Thyroid gland (tissue), 4 donors: ENCODE data around the gene A4GALT. TPM values are rescaled to one million over a fixed set of nuclear protein-coding genes. Genes with fewer than 3 reads are reported as not detected.

ENCODE experiments used
- DNase-seq, 2 donors: peaks; one replicate each; pipeline ENCODE4 v3.0.0-alpha.2; 2019
- H3K27ac ChIP-seq, 3 donors: fragments of 200-600 bp; sonication (generic); 1 replicate in 2 of 3; 2 replicates in 1 of 3; pipeline ENCODE4 v1.5.1; 2016 to 2019; ENCODE audit warnings: mild to moderate bottlenecking in 1 of 3, moderate library complexity in 1 of 3
- H3K27me3 ChIP-seq: fragments of 200-600 bp; sonication (generic); one replicate; pipeline ENCODE4 v1.5.1; 2019
- H3K36me3 ChIP-seq, 2 donors: fragments of 200-600 bp; sonication (generic); one replicate each; pipeline ENCODE4 v1.5.1; 2016 to 2019
- H3K4me1 ChIP-seq, 2 donors: fragments of 200-600 bp; sonication (generic); one replicate each; pipeline ENCODE4 v1.5.1; 2017 to 2019
- H3K4me3 ChIP-seq, 3 donors: fragments of 200-600 bp; sonication (generic); replicated peaks in 1 of 3; 1 replicate in 2 of 3; 2 replicates in 1 of 3; pipeline ENCODE4 v1.5.1; 2016; ENCODE audit warnings: mild to moderate bottlenecking in 1 of 3
- H3K9me3 ChIP-seq: fragments of 200-600 bp; sonication (generic); one replicate; pipeline ENCODE4 v1.5.1; 2017
- POLR2A ChIP-seq, 2 donors: fragments of 450-650 bp; IDR thresholded peaks; one replicate each; pipeline ENCODE4 v1.6.1; 2017; ENCODE audit warnings: antibody characterized with exemption in 2 of 2, mild to moderate bottlenecking in 2 of 2, moderate library complexity in 1 of 2
- WGBS, 2 donors: methylation state at CpG; one replicate each; pipeline ENCODE4 v1.1.5; 2017; 5-methylcytosine and 5-hydroxymethylcytosine counted together
- intact Hi-C: fragments of 100-400 bp; cut with DNase I; formaldehyde crosslinking; loops from one replicate; pipeline ENCODE4 v1.15.1; 2023
- total RNA-seq, 4 donors: library from RNA; depleted of rRNA; stranded (reverse); fragments of >200 nt; gene quantifications; one replicate each; pipeline ENCODE4 v1.2.3, GENCODE V29; 2016
- TF ChIP-seq, protein P1 (sequence below), 6 experiments: fragments of 200-600 bp in 3 of 6; fragments of 450-650 bp in 3 of 6; sonication (generic) in 3 of 6; IDR thresholded peaks; one replicate each; pipeline ENCODE4 v1.5.1; 2016 to 2019; ENCODE audit warnings: antibody characterized with exemption in 6 of 6, mild to moderate bottlenecking in 2 of 6, inconsistent platforms in 1 of 6, moderate library complexity in 1 of 6

Gene A4GALT
- total RNA-seq, 4 donors from 2014 or later = 12.6 to 23.9 (median 18.0) TPM

DNA sequence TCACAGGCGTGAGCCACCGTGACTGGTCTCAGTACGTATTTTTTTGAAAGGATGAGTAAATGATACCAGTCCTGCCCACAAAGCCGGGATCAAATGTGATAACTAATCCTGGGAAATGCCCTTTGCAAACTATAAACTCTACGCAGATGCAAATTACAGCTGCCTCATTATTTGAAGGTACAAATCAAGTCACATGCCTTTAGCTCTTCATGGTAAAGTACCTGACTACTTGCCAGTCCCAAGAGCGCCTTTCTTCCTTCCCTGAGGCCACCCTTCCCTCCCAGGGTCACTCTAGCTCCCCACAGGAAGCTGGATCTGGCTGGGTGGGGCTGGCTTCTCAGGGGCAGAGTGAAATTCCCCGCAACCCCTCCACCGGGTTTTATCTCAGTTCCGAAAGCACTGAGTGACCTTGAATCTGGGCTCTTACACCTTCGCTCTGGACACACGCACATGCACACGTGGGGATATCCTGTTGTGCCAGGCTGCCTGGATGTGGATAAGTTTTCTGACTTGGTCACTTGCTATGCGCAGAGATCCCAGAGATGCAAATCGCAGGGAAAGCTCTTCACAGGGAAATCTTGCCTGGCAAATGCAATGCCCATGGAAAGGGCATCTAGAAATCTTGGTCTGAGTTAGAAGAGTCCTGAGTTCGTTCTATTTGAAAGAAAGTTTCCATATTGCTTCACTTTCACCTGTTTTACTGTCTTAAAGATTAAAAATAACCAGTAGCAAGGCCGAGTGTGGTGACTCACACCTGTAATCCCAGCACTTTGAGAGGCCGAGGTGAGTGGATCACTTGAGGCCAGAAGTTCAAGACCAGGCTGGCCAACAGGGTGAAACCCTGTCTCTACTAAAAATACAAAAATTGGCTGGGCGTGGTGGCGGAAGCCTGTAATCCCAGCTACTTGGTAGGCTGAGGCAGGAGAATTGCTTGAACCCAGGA lies 8.5 kb downstream of the A4GALT start:
- no peak for DNase-seq
- no peaks in the 10 kb centered on the region for H3K36me3 ChIP-seq
- no peaks in the 10 kb centered on the region for H3K27me3 ChIP-seq
- intact Hi-C loops = no loop called here
- TF ChIP-seq, protein P1, sequence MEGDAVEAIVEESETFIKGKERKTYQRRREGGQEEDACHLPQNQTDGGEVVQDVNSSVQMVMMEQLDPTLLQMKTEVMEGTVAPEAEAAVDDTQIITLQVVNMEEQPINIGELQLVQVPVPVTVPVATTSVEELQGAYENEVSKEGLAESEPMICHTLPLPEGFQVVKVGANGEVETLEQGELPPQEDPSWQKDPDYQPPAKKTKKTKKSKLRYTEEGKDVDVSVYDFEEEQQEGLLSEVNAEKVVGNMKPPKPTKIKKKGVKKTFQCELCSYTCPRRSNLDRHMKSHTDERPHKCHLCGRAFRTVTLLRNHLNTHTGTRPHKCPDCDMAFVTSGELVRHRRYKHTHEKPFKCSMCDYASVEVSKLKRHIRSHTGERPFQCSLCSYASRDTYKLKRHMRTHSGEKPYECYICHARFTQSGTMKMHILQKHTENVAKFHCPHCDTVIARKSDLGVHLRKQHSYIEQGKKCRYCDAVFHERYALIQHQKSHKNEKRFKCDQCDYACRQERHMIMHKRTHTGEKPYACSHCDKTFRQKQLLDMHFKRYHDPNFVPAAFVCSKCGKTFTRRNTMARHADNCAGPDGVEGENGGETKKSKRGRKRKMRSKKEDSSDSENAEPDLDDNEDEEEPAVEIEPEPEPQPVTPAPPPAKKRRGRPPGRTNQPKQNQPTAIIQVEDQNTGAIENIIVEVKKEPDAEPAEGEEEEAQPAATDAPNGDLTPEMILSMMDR (IDR thresholded peaks at IDR 0.05) = no peak
- no peak for TF ChIP-seq POLR2A (IDR thresholded peaks at IDR 0.05)
- WGBS, 2 donors = 83 to 84% methylated on average over 19 of the region's 19 CpGs
- no peak overlapping the region for H3K4me3 ChIP-seq
- peaks cover 0 to 9% of the 10 kb centered on the region in 2 donors for H3K4me1 ChIP-seq
- peak overlapping the region in 1 of 3 donors; percentile 36 for H3K27ac ChIP-seq
- no peaks in the 10 kb centered on the region for H3K9me3 ChIP-seq

DNA sequence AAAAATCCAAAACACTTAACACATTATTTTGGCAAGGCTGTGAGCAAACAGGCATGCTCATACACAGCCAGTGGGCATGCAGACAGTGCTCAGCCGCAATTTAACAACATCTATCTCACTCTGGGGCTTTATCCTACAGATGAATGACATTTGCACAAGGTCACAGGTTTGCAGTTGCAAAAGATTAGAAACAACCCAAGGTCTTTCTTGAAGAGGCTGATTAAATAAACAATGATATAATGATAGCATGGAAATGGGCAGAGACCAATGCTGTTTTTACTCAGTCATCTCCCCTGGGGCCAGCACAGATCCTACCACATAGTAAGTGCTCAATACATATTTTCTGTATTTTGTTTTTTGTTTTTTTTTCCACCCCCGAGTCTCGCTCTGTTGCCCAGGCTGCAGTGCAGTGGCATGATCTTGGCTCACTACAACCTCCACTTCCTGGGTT lies 9.4 kb downstream of the A4GALT start:
- TF ChIP-seq, protein P1 (IDR thresholded peaks at IDR 0.05) = no peak
- TF ChIP-seq POLR2A (IDR thresholded peaks at IDR 0.05) = no peak
- H3K4me1 ChIP-seq = peaks cover 0 to 5% of the 10 kb centered on the region in 2 donors
- H3K27ac ChIP-seq = peak overlapping the region in 1 of 3 donors; percentile 36
- 73 to 74% methylated on average over 3 of the region's 3 CpGs for WGBS, 2 donors
- intact Hi-C loops = no loop called here
- H3K4me3 ChIP-seq = no peak overlapping the region
- H3K36me3 ChIP-seq = no peaks in the 10 kb centered on the region
- no peak for DNase-seq
- H3K9me3 ChIP-seq = no peaks in the 10 kb centered on the region
- no peaks in the 10 kb centered on the region for H3K27me3 ChIP-seq

DNA sequence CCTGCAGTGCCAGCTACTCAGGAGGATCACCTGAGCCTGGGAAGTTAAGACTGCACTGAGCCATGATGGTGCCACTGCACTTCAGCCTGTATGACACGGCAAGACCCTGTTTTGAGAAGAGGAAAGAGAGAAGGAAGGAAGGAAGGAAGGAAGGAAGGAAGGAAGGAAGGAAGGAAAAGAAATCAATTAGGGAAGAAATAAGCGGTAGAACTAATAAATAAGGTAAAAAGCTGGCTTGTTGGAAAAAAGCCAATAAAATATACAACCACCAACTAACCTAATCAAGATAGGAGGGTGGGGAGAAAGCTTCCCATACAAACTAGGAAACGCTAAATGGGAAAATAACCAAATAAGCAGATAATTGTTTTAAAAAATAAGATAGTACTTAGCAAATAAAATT lies 12.3 kb downstream of the A4GALT start:
- peaks cover 0 to 5% of the 10 kb centered on the region in 2 donors for H3K4me1 ChIP-seq
- WGBS, 2 donors = 66 to 86% methylated on average over 3 of the region's 3 CpGs
- H3K36me3 ChIP-seq = no peaks in the 10 kb centered on the region
- TF ChIP-seq POLR2A (IDR thresholded peaks at IDR 0.05) = no peak
- TF ChIP-seq, protein P1 (IDR thresholded peaks at IDR 0.05) = no peak
- no peak overlapping the region for H3K4me3 ChIP-seq
- H3K27me3 ChIP-seq = no peaks in the 10 kb centered on the region
- DNase-seq = no peak
- intact Hi-C loops = no loop called here
- H3K27ac ChIP-seq = no peak overlapping the region
- no peaks in the 10 kb centered on the region for H3K9me3 ChIP-seq

DNA sequence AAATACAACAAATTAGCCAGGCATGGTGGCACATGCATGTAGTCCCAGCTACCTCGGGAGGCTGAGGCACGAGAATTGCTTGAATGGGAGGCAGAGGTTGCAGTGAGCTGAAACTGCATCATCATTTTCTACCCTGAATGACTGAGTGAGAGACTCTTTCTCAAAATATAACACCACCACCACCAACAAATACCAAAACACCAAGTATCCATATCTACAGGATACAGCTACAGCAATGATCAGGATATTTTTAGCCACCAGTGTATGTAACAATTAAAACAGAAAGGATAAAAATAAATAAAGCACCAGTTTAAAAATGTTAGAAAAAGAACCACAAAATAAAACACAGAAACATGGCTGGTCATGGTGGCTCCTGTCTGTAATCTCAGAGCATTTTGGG lies 13.2 kb downstream of the A4GALT start:
- Histone ChIP-seq H3K4me3 (no peak overlapping the region), H3K27ac (no peak overlapping the region), H3K9me3 (no peaks in the 10 kb centered on the region), H3K27me3 (no peaks in the 10 kb centered on the region), H3K4me1 (peaks cover 0 to 5% of the 10 kb centered on the region in 2 donors), H3K36me3 (no peaks in the 10 kb centered on the region)
- TF ChIP-seq, protein P1 (IDR thresholded peaks at IDR 0.05) = no peak
- no peak for TF ChIP-seq POLR2A (IDR thresholded peaks at IDR 0.05)
- intact Hi-C loops = no loop called here
- no peak for DNase-seq
- 82 to 85% methylated on average over 2 of the region's 2 CpGs for WGBS, 2 donors

DNA sequence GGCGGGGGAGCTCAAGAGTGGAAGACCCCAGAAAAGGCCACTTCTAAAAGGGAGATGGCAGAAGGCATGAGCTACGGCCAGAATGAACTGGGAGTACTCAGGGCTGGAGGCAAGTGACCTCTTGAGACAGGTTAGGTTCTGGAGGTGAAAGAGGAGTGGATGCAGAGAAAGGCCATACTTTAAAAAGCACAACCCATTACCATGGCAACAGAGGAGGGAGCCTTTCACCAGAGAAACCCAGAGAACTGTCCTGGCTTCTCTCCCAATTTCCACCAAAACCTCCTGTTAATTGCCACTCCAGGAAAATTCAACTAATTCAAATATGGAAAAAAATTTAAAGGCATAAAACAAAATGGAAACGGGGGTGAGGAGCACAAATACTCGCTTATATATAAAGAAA lies 15.8 kb downstream of the A4GALT start:
- Histone ChIP-seq H3K36me3 (no peaks in the 10 kb centered on the region), H3K4me1 (no peaks in the 10 kb centered on the region), H3K4me3 (no peak overlapping the region), H3K27ac (no peak overlapping the region), H3K27me3 (no peaks in the 10 kb centered on the region), H3K9me3 (no peaks in the 10 kb centered on the region)
- DNase-seq = no peak
- intact Hi-C loops = no loop called here
- 69 to 73% methylated on average over 4 of the region's 4 CpGs for WGBS, 2 donors
- TF ChIP-seq POLR2A (IDR thresholded peaks at IDR 0.05) = no peak
- TF ChIP-seq, protein P1 (IDR thresholded peaks at IDR 0.05) = no peak
